GM19099 (cell line): ENCODE data around the gene FIGNL2.

Experiments
- POLR2A ChIP-seq: IDR thresholded peaks from 3 replicates; pipeline ENCODE4 v1.6.1; 2011; ENCODE audit warnings: low read depth; ENCODE audit not compliant: insufficient read length; ENCODE audit errors: extremely low read depth

Gene FIGNL2

GRCh38 chr12:51883998-51884675 is 35.6 kb upstream of the FIGNL2 start:
- TF ChIP-seq POLR2A, result no peak

GRCh38 chr12:51883295-51883694 is 34.8 kb upstream of the FIGNL2 start:
- TF ChIP-seq POLR2A, result no peak

DNA sequence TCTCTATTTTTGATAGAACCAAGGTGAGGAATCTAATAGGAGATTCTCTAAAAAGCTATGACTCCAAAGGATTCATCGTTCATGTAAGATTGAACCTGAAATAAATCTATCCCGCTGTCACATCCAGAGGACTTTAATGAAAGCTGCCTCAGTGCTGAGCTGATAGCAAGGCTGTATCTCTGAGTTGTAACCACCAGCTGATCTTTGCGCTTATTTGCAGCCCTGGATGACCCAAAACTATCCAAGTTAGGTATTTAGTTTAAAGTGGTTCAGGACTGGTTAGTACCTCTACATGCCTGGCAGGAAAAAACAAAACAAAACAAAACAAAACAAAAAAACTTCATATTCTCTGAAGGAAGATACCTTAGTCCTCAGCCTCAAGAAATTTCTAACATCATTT is 30.6 kb upstream of the FIGNL2 start:
- TF ChIP-seq POLR2A, result no peak

DNA sequence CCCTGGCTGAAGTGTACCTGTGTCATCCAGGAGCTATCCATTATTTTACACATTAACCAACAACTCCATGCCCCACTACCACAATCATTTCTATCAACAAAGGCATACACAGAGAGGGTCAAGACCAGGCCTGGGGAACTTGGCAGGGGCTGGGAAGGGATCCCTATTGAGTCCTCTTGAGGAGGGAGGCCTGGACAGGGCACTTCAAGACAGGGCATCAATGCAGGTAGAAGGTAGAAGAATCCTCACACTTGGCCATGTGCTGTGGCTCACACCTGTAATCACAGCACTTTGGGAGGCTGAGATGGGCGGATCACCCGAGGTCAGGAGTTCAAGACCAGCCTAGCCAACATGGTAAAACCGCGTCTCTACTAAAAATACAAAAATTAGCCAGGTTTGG is 26.0 kb upstream of the FIGNL2 start:
- TF ChIP-seq POLR2A, result no peak

GRCh38 chr12:51874000-51874399 is 25.5 kb upstream of the FIGNL2 start:
- no peak for TF ChIP-seq POLR2A

GRCh38 chr12:51873251-51873994 is 24.9 kb upstream of the FIGNL2 start:
- no peak for TF ChIP-seq POLR2A

DNA sequence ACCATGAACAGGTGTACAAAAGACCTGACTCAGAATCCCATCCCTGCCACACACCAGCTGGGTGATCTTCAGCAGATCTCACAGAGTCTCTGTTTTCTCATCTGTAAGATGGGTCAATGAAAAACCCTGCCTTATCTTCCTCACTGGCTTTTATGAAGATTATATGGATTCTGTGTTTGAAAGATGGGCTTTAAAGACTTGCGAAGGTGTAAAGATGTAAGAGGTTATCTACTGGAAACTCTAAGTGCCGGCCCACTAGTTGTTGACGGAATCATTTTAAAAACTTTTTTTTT is 24.1 kb upstream of the FIGNL2 start:
- no peak for TF ChIP-seq POLR2A

- no peak for TF ChIP-seq POLR2A
Observed at GRCh38 chr12:51871918-51872688, 23.6 kb upstream of the FIGNL2 start.

DNA sequence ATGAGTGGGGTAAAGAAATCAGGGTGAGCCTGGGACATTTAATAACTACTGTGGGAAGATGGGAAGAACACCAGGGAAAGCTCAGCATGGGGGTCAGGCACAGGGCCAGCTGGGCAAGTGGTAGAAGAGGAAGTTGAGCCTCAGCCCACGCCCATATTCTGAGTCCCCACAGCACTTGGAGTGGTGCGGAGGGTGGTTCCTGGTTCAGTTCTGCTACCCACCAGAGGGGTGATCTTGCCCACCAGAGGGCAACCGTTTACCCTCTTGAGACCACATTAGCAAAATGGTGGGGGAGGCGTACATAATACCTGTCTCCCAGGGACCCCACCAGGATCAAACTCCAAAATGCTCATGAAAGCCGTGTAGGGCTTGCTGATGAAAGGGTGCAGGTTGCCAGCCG is 22.6 kb upstream of the FIGNL2 start:
- TF ChIP-seq POLR2A, result no peak

- TF ChIP-seq POLR2A, result no peak
Observed at GRCh38 chr12:51870504-51870903, 22.0 kb upstream of the FIGNL2 start.

DNA sequence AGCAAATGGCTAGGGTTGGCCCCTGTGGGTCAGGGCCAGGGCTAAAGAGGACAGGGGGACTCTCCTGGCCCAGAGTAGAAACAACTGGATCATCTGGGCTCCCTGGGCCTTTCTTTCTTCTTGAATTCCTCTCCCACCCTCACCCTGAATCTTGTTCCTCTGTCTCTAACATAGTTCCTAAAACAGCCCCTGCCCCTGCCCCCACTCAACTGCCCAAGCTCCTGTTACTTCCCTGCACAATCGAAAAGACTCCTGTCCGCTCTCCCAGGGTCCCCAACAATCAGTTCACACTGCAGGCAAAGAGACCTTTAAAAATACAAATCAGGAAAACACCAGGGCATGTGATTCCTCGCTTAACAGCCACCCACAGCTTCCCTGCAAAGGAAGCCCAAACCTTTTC is 21.4 kb upstream of the FIGNL2 start:
- TF ChIP-seq POLR2A, result no peak

- TF ChIP-seq POLR2A, result no peak
Observed at GRCh38 chr12:51869496-51869865, 21.0 kb upstream of the FIGNL2 start.

DNA sequence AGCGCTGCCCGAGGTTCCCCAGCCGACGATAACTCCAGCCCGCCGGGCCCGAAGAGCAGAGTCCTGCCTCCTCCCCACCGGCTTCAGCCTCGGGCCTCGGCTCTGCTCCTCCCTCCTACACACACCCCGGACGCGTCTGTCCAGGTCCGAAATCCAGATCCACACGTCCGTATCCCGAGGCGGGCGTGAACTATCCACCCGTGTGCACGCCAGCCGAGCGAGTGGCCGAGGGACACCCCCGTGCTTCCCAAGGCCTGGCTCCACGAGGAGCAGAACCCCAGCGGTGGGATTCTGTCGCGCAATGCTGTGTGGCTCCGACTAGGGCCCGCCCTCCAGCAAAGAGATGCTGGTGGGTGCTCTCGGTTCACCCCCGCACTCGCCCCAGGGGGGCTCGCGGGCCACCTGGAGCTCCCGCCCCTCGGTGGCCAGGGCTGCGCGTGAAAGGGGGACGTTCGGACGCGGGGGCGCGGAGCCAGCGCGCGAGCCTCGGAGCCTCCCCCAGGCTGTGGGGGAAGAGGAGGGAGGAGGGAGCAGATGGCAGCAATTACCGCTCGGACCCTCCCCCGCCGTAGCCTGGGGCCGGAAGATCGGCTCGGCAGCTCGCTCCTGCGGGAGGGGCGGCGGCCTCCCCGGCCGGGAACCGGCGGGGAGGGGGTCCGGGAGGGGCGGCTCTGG is 20.4 kb upstream of the FIGNL2 start:
- no peak for TF ChIP-seq POLR2A

DNA sequence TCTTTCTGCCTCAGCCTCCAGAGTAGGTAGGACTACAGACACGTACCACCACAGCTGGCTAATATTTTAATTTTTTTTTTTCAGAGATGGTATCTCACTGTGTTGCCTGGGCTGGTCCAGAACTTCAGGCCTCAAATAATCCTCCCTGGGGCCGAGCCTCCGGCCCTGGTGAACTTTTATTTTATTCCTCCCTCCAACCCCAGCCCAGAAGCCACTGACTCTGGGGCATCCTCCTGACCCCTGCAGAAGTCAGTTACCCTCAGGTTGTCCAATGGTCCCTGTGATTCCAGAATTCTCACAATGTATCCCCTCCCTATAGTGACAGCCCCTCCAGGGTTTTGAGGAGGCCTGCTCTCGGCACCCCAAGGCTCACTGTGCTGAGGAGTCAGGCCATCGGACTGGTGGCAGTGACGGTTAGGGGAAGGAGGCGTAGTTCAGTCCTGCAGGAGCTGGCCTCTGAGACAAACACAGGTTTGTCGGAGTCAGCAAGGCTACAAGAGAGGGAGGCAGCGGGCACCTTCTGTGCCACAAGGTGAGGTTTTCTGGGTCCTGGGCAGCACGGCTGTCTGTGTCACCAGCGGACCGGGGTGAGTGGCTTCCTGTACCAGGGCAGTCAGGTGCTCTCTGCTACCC is 19.4 kb upstream of the FIGNL2 start:
- no peak for TF ChIP-seq POLR2A

GRCh38 chr12:51867371-51867770 is 18.9 kb upstream of the FIGNL2 start:
- no peak for TF ChIP-seq POLR2A

- no peak for TF ChIP-seq POLR2A
Observed at GRCh38 chr12:51866762-51867161, 18.2 kb upstream of the FIGNL2 start.

- no peak for TF ChIP-seq POLR2A
Observed at GRCh38 chr12:51866324-51866723, 17.8 kb upstream of the FIGNL2 start.
